IMR-90 (cell line): ENCODE results near the gene RPL10. TPM values are rescaled to one million over a fixed set of nuclear protein-coding genes. Genes with fewer than 3 reads are reported as not detected.
A peak's percentile ranks its signal among the peaks of the same experiment; 100 is the strongest.

ENCODE experiments used
- ATAC-seq: fragments of 200-7000 bp; cut with Tn5 transposase; 2 replicates; pipeline ENCODE4 v1.9.1; 2020; ENCODE audit warnings: low read depth, mild to moderate bottlenecking, moderate library complexity
- BruUV-seq: library from RNA; stranded (reverse); fragments of 400-500 nt; replicated peaks from 2 replicates; lab custom pipeline; 2021; lab: Mats Ljungman, UMichigan
- CTCF ChIA-PET: fragments of 300-600 bp; formaldehyde crosslinking; extraction: SDS; loops from one replicate; lab custom pipeline; 2021; ENCODE audit warnings: antibody characterized with exemption; lab: Yijun Ruan, JAX
- POLR2A ChIA-PET: fragments of 300-600 bp; sonication (Branson Sonifier 250); formaldehyde crosslinking; loops from one replicate; lab custom pipeline; 2022; ENCODE audit warnings: antibody characterized with exemption; ENCODE audit not compliant: unreplicated experiment; lab: Charles Lee
- DNase-seq: peaks from one replicate; pipeline ENCODE4 v3.0.0; 2013
- H2AFZ ChIP-seq: replicated peaks from 2 replicates; pipeline ENCODE3; 2013; ENCODE audit warnings: low read length, mild to moderate bottlenecking; ENCODE audit not compliant: poor library complexity
- H2AK5ac ChIP-seq: 2 replicates; pipeline ENCODE4 v1.6.1; 2013; ENCODE audit warnings: low read depth, low read length, inconsistent platforms
- H2AK9ac ChIP-seq: replicated peaks from 2 replicates; pipeline ENCODE3; 2013; ENCODE audit warnings: mild to moderate bottlenecking, low read depth, low read length, moderate library complexity; ENCODE audit not compliant: poor library complexity
- H2BK120ac ChIP-seq: 2 replicates; pipeline ENCODE4 v1.6.1; 2013; ENCODE audit warnings: low read depth, low read length, inconsistent platforms
- H2BK15ac ChIP-seq: 3 replicates; pipeline ENCODE4 v1.6.1; 2013; ENCODE audit warnings: low read depth, low read length, inconsistent platforms
- H2BK20ac ChIP-seq: 2 replicates; pipeline ENCODE4 v1.6.1; 2013; ENCODE audit warnings: low read depth, mild to moderate bottlenecking, inconsistent platforms, low read length, moderate library complexity
- H2BK5ac ChIP-seq: 2 replicates; pipeline ENCODE4 v1.6.1; 2013; ENCODE audit warnings: mild to moderate bottlenecking, low read depth, low read length, inconsistent platforms; ENCODE audit not compliant: poor library complexity, severe bottlenecking
- H3K14ac ChIP-seq: replicated peaks from 2 replicates; pipeline ENCODE4 v1.6.1; 2013; ENCODE audit warnings: low read depth, low read length, inconsistent platforms
- H3K18ac ChIP-seq: 2 replicates; pipeline ENCODE4 v1.6.1; 2013; ENCODE audit warnings: low read depth, low read length, control low read depth
- H3K23ac ChIP-seq: 2 replicates; pipeline ENCODE4 v1.6.1; 2013; ENCODE audit warnings: low read depth, low read length, inconsistent platforms
- H3K27ac ChIP-seq: 2 replicates; pipeline ENCODE4 v1.5.1; 2013; ENCODE audit warnings: mild to moderate bottlenecking, control low read depth, low read length; ENCODE audit not compliant: insufficient read depth
- H3K27me3 ChIP-seq: 2 replicates; pipeline ENCODE4 v1.6.1; 2013; ENCODE audit warnings: low read length; ENCODE audit not compliant: control insufficient read depth, insufficient read depth
- H3K36me3 ChIP-seq: 2 replicates; pipeline ENCODE4 v1.6.1; 2013; ENCODE audit warnings: low read length, mixed read lengths; ENCODE audit not compliant: control insufficient read depth, insufficient read depth
- H3K4ac ChIP-seq: 2 replicates; pipeline ENCODE4 v1.6.1; 2013; ENCODE audit warnings: low read depth, low read length, inconsistent platforms
- H3K4me1 ChIP-seq: 2 replicates; pipeline ENCODE4 v1.6.1; 2013; ENCODE audit warnings: low read length, mixed read lengths; ENCODE audit not compliant: control insufficient read depth, insufficient read depth
- H3K4me2 ChIP-seq: 2 replicates; pipeline ENCODE4 v1.6.1; 2013; ENCODE audit warnings: low read depth, mild to moderate bottlenecking, control low read depth, low read length, moderate library complexity
- H3K4me3 ChIP-seq: 2 replicates; pipeline ENCODE4 v1.5.1; 2013; ENCODE audit warnings: low read depth, mild to moderate bottlenecking, control low read depth, low read length, moderate library complexity; ENCODE audit not compliant: insufficient read depth
- H3K56ac ChIP-seq: 2 replicates; pipeline ENCODE4 v1.6.1; 2013; ENCODE audit warnings: low read length, inconsistent platforms; ENCODE audit not compliant: insufficient read depth; ENCODE audit errors: extremely low read depth
- H3K79me1 ChIP-seq, 2 experiments: 2 replicates each; pipeline ENCODE4 v1.6.1; 2013; ENCODE audit warnings: low read length in 2 of 2, inconsistent platforms in 1 of 2, low read depth in 1 of 2
- H3K9ac ChIP-seq: 2 replicates; pipeline ENCODE4 v1.6.1; 2013; ENCODE audit warnings: low read depth, low read length, control low read depth
- H3K9me1 ChIP-seq: 2 replicates; pipeline ENCODE4 v1.6.1; 2013; ENCODE audit warnings: low read length, inconsistent platforms; ENCODE audit not compliant: insufficient read depth
- H3K9me3 ChIP-seq: 2 replicates; pipeline ENCODE4 v1.6.1; 2013; ENCODE audit warnings: low read length; ENCODE audit not compliant: control insufficient read depth, insufficient read depth
- H4K20me1 ChIP-seq: 2 replicates; pipeline ENCODE4 v1.6.1; 2013; ENCODE audit warnings: low read length, inconsistent platforms; ENCODE audit not compliant: insufficient read depth
- H4K5ac ChIP-seq: 2 replicates; pipeline ENCODE4 v1.6.1; 2013; ENCODE audit warnings: mild to moderate bottlenecking, low read depth, low read length, control low read depth
- H4K8ac ChIP-seq, 2 experiments: 2 replicates each; pipeline ENCODE4 v1.6.1; 2013; ENCODE audit warnings: low read depth in 2 of 2, low read length in 2 of 2, control low read depth in 1 of 2, inconsistent platforms in 1 of 2
- H4K91ac ChIP-seq: 2 replicates; pipeline ENCODE4 v1.6.1; 2013; ENCODE audit warnings: low read depth, low read length, inconsistent platforms; ENCODE audit not compliant: insufficient read depth
- MAZ ChIP-seq: IDR thresholded peaks from 2 replicates; pipeline ENCODE4 v1.6.1; 2012; ENCODE audit warnings: low read depth, mild to moderate bottlenecking, low read length, improper control_type of control experiment, moderate library complexity, borderline replicate concordance
- WGBS, 2 experiments: methylation state at CpG; one replicate each; pipeline versions ENCODE4 v1.1.5 to v1.1.7; 2013; ENCODE audit warnings: missing lambda C conversion rate in 2 of 2; ENCODE audit not compliant: insufficient read length in 1 of 2; ENCODE audit errors: extremely low coverage in 2 of 2; 5-methylcytosine and 5-hydroxymethylcytosine counted together
- dilution Hi-C: fragments of 300-500 bp; cut with HindIII; formaldehyde crosslinking; loops from one replicate; pipeline ENCODE4 v1.14.3; 2018; ENCODE audit warnings: low sequenced_read_pairs; ENCODE audit not compliant: unreplicated experiment
- in situ Hi-C: fragments of 300-500 bp; cut with MboI; formaldehyde crosslinking; loops from 3 replicates; pipeline ENCODE4 v1.14.3; 2019; ENCODE audit warnings: low sequenced_read_pairs, inconsistent platforms, mixed read lengths
- intact Hi-C: fragments of 100-400 bp; cut with micrococcal nuclease; formaldehyde crosslinking; loops from 2 replicates; pipeline ENCODE4 v1.10.0; 2022
- polyA plus RNA-seq, 3 experiments: library from polyadenylated mRNA; depleted of rRNA; stranded (reverse); fragments of >200 nt; gene quantifications; 2 replicates each; pipeline ENCODE4 v1.2.3, GENCODE V29; 2012; ENCODE audit warnings: low replicate concordance in 1 of 3
- total RNA-seq: library from RNA; depleted of rRNA; stranded (reverse); fragments of >200 nt; gene quantifications from 2 replicates; pipeline ENCODE4 v1.2.3, GENCODE V29; 2012
- TF ChIP-seq, protein P1 (sequence below): conservative IDR thresholded peaks from 2 replicates; pipeline ENCODE4 v1.5.1; 2012; ENCODE audit warnings: mild to moderate bottlenecking, low read depth, low read length, improper control_type of control experiment

The RPL10 gene
- total and polyA plus RNA-seq, 2 of the 4 experiments (the other 2 are of a cell fraction) = 1,582 to 7,467 TPM

DNA sequence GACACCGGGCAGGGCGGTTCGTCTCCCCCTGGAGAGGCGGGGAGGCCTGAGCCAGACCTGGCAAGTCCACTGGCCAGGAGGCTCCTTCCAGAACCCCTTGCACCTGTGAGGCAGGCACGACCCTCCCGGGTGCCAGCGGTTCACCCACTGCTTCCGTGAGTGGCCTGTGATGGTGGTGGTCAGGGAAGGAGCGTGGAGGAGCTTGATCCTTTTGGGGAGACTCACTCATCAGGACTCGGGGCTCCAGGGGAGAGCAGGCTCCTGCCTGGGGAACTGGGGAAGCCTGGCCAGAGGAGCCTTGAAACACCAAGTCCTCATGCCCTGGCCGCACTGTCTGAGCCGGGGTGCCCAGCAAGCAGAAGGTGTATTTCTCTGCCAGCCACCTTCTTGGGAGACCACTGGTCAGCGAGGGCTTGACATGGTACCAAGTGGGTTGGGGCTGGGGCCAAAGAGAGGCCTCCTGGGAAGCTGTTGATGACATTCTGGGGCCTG lies 46.6 kb downstream of the RPL10 start:
- intact Hi-C loops = loop anchor here (1.0 kb wide), 1 partner anchor 36 kb away; the partner anchor contains the start of gene DNASE1L1
- Histone ChIP-seq H4K5ac (peak overlapping the region; percentile 68), H3K36me3 (peaks cover 54% of the 10 kb centered on the region), H3K23ac (0 out of 2 replicates have a peak overlapping the region, but pooled peaks have one; percentile 82), H2BK5ac (peak overlapping the region; percentile 63), H3K4me1 (peaks cover 8% of the 10 kb centered on the region; the same call in 1 of the 2 replicates), H3K27ac (peak overlapping the region; percentile 90), H4K8ac (0 out of 4 replicates have a peak overlapping the region, but pooled peaks of 1 of the 2 experiments have one; percentile 40), H2BK15ac (no peak overlapping the region), H2AK9ac (peak overlapping the region; percentile 95), H3K79me1 (peaks cover 0 to 27% of the 10 kb centered on the region in 2 experiments; a peak in 2 of 4 replicates), H3K56ac (no peak overlapping the region), H3K18ac (no peak overlapping the region; the same call in 1 of the 2 replicates), H3K4ac (peak overlapping the region; percentile 80), H3K14ac (peak overlapping the region; percentile 79; the same call in 1 of the 2 replicates), H3K4me2 (peak overlapping the region; percentile 95), H3K9me3 (no peaks in the 10 kb centered on the region; the same call in 1 of the 2 replicates), H2AFZ (peak overlapping the region; percentile 91), H2BK20ac (no peak overlapping the region), H3K27me3 (no peaks in the 10 kb centered on the region), H2BK120ac (no peak overlapping the region), H4K20me1 (no peaks in the 10 kb centered on the region; the same call in none of the 2 replicates), H3K9ac (peak overlapping the region; percentile 91), H2AK5ac (peak overlapping the region; percentile 73), H3K9me1 (no peaks in the 10 kb centered on the region), H4K91ac (peak overlapping the region; percentile 51; the same call in 1 of the 2 replicates), H3K4me3 (peak overlapping the region; percentile 94)
- no peak for DNase-seq
- ATAC-seq = peak; percentile 19; the same call in 1 of the 2 replicates
- CTCF ChIA-PET = no interaction called here
- TF ChIP-seq, protein P1, sequence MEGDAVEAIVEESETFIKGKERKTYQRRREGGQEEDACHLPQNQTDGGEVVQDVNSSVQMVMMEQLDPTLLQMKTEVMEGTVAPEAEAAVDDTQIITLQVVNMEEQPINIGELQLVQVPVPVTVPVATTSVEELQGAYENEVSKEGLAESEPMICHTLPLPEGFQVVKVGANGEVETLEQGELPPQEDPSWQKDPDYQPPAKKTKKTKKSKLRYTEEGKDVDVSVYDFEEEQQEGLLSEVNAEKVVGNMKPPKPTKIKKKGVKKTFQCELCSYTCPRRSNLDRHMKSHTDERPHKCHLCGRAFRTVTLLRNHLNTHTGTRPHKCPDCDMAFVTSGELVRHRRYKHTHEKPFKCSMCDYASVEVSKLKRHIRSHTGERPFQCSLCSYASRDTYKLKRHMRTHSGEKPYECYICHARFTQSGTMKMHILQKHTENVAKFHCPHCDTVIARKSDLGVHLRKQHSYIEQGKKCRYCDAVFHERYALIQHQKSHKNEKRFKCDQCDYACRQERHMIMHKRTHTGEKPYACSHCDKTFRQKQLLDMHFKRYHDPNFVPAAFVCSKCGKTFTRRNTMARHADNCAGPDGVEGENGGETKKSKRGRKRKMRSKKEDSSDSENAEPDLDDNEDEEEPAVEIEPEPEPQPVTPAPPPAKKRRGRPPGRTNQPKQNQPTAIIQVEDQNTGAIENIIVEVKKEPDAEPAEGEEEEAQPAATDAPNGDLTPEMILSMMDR = no peak
- no peak for TF ChIP-seq MAZ
- POLR2A ChIA-PET = no interaction called here
- no TSS peak for BruUV-seq
- dilution Hi-C loops = no loop called here
- no CpG with 5 or more reads among the region's 13 CpGs for WGBS, 2 experiments
- in situ Hi-C loops = no loop called here
